ENCODE data around the gene FGF4. TPM values are rescaled to one million over a fixed set of nuclear protein-coding genes. Genes with fewer than 3 reads are reported as not detected.

Gene FGF4
- total RNA-seq, 1 experiment from 2014 or later, result not detected

DNA sequence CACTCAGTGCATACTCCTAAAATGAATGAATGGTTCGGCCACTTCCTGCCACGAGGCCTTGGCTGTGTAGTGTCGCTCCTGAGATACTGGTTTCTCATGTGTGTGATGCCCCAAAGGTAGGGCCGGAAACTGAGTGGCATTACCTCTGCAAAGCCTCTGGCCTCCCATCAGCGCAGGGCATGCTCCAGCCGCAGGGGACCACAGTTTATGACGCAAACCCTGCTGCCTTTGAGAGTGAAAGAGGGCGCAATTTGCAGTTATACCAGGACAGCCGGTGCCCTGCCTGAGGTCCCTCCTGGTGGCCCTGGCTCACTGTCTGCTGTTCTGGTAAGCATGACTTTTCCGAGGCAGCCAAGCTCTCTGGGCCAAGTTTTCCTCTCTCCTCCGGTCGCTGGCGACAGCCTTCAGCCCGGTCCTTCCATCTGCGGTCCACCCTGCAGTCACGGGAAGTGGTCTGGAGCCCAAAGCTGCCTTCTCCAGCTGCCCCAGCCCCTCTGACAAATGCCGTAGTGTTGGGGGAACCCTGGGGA is 46.4 kb upstream of the FGF4 start:
- intact Hi-C loops (cut with micrococcal nuclease; ENCODE audit: unreplicated experiment), result no loop called here
- Histone ChIP-seq H3K9me3 (ENCODE audit: low read depth, low read length, poor library complexity, severe bottlenecking) (no peaks in the 10 kb centered on the region), H3K4me3 (ENCODE audit: low read depth, low read length, poor library complexity, severe bottlenecking) (no peak overlapping the region), H3K4me1 (ENCODE audit: insufficient read depth, low read length, poor library complexity, severe bottlenecking) (peaks cover 6% of the 10 kb centered on the region), H3K36me3 (ENCODE audit: insufficient read depth, low read length, poor library complexity, severe bottlenecking) (no peaks in the 10 kb centered on the region), H3K27ac (ENCODE audit: low read depth, low read length, poor library complexity, severe bottlenecking) (no peak overlapping the region), H3K27me3 (replicated peaks; ENCODE audit: insufficient read depth, low read depth, low read length, poor library complexity) (peaks cover 78% of the 10 kb centered on the region)
- TF ChIP-seq EZH2 (IDR thresholded peaks at IDR 0.05; ENCODE audit: borderline replicate concordance, low read depth, low read length, poor library complexity, severe bottlenecking), result no peak
- TF ChIP-seq CTCF (conservative IDR thresholded peaks at IDR 0.05; ENCODE audit: low read depth, low read length), result no peak
- ChIA-PET POLR2A (ENCODE audit: low non-redundant PET) (no interaction called here), CTCF (no interaction called here)
- no TSS peak for BruUV-seq (replicated peaks)
- no peak for DNase-seq (ENCODE audit: low spot score)

DNA sequence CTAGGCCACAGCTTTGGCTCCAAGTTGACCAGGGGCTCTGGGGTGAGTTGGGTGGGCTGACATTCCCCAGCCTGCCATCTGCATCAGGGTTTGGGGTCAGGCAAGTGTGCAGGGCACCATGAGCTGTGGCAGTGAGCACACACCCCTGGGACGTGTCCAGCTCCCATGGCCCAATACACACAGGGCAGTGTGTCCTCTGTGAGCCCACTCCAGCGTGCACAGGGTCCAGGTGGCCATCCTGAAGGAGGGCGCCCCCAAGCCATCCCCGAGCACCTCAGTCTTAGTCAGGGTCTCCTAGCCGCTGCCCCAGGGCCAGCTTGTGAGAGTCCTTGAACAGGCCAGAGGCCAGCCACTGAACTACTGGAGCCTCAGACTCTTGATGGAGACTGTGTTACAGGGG is 45.3 kb upstream of the FGF4 start:
- Histone ChIP-seq H3K9me3 (ENCODE audit: low read depth, low read length, poor library complexity, severe bottlenecking) (no peaks in the 10 kb centered on the region), H3K4me1 (ENCODE audit: insufficient read depth, low read length, poor library complexity, severe bottlenecking) (peaks cover 6% of the 10 kb centered on the region), H3K27me3 (replicated peaks; ENCODE audit: insufficient read depth, low read depth, low read length, poor library complexity) (peaks cover 89% of the 10 kb centered on the region), H3K27ac (ENCODE audit: low read depth, low read length, poor library complexity, severe bottlenecking) (no peak overlapping the region), H3K36me3 (ENCODE audit: insufficient read depth, low read length, poor library complexity, severe bottlenecking) (no peaks in the 10 kb centered on the region), H3K4me3 (ENCODE audit: low read depth, low read length, poor library complexity, severe bottlenecking) (no peak overlapping the region)
- intact Hi-C loops (cut with micrococcal nuclease; ENCODE audit: unreplicated experiment), result no loop called here
- CTCF ChIA-PET, result interaction anchor here (0.5 kb wide), 1 partner anchor 135 kb away, joined by 3 read pairs; no protein-coding TSS in a partner anchor
- POLR2A ChIA-PET (ENCODE audit: low non-redundant PET), result no interaction called here
- no peak for TF ChIP-seq EZH2 (IDR thresholded peaks at IDR 0.05; ENCODE audit: borderline replicate concordance, low read depth, low read length, poor library complexity, severe bottlenecking)
- no peak for TF ChIP-seq CTCF (conservative IDR thresholded peaks at IDR 0.05; ENCODE audit: low read depth, low read length)
- no TSS peak for BruUV-seq (replicated peaks)
- no peak for DNase-seq (ENCODE audit: low spot score)

- no peaks in the 10 kb centered on the region for H3K36me3 ChIP-seq (ENCODE audit: insufficient read depth, low read length, poor library complexity, severe bottlenecking)
- peaks cover 98% of the 10 kb centered on the region for H3K27me3 ChIP-seq (replicated peaks; ENCODE audit: insufficient read depth, low read depth, low read length, poor library complexity)
- ChIA-PET CTCF (no interaction called here), POLR2A (ENCODE audit: low non-redundant PET) (no interaction called here)
- intact Hi-C loops (cut with micrococcal nuclease; ENCODE audit: unreplicated experiment), result no loop called here
- H3K27ac ChIP-seq (ENCODE audit: low read depth, low read length, poor library complexity, severe bottlenecking), result no peak overlapping the region
- no peak for DNase-seq (ENCODE audit: low spot score)
- H3K4me3 ChIP-seq (ENCODE audit: low read depth, low read length, poor library complexity, severe bottlenecking), result no peak overlapping the region
- TF ChIP-seq CTCF (conservative IDR thresholded peaks at IDR 0.05; ENCODE audit: low read depth, low read length), result no peak
- peak; percentile 93 for TF ChIP-seq EZH2 (IDR thresholded peaks at IDR 0.05; ENCODE audit: borderline replicate concordance, low read depth, low read length, poor library complexity, severe bottlenecking)
- H3K9me3 ChIP-seq (ENCODE audit: low read depth, low read length, poor library complexity, severe bottlenecking), result no peaks in the 10 kb centered on the region
- peaks cover 6% of the 10 kb centered on the region for H3K4me1 ChIP-seq (ENCODE audit: insufficient read depth, low read length, poor library complexity, severe bottlenecking)
- BruUV-seq (replicated peaks), result no TSS peak
Measured at GRCh38 chr11:69819541-69820070, 44.5 kb upstream of the FGF4 start.
